GM12874 (cell line): ENCODE measurements around the gene N4BP3.

ENCODE experiments used
- CTCF ChIP-seq: IDR thresholded peaks from 2 replicates; pipeline ENCODE4 v1.5.1; 2011; ENCODE audit warnings: low read depth, mild to moderate bottlenecking, control low read depth, low read length, moderate library complexity; ENCODE audit not compliant: insufficient read depth

N4BP3 gene

GRCh38 chr5:178086266-178086665, 27.1 kb upstream of the N4BP3 start:
- no peak for TF ChIP-seq CTCF

GRCh38 chr5:178090856-178091255, 22.5 kb upstream of the N4BP3 start:
- TF ChIP-seq CTCF: no peak

GRCh38 chr5:178093134-178093533, 20.2 kb upstream of the N4BP3 start:
- no peak for TF ChIP-seq CTCF

GRCh38 chr5:178094345-178094744, 19.0 kb upstream of the N4BP3 start:
- no peak for TF ChIP-seq CTCF

- no peak for TF ChIP-seq CTCF
These were observed 14.6 kb upstream of the N4BP3 start for GRCh38 chr5:178098685-178099084.

GRCh38 chr5:178103612-178104011, 9.7 kb upstream of the N4BP3 start:
- TF ChIP-seq CTCF: no peak

GRCh38 chr5:178104492-178104891, 8.8 kb upstream of the N4BP3 start:
- TF ChIP-seq CTCF: no peak

GRCh38 chr5:178106086-178106485, 7.2 kb upstream of the N4BP3 start:
- no peak for TF ChIP-seq CTCF
